Putamen (tissue), 1 donor: ENCODE results near the gene LDLRAD2.
"Not testable (repeated sequence)": the region's sequence is repeated elsewhere in the genome, so short reads cannot be mapped to it uniquely, and the experiment has no call there.

Source experiments
- DNase-seq: peaks from one replicate; pipeline ENCODE4 v3.0.0-alpha.2; 2016; ENCODE audit warnings: low spot score

The LDLRAD2 gene

GRCh38 chr1:21823980-21824702 is 12.1 kb downstream of the LDLRAD2 start:
- no peak for DNase-seq

GRCh38 chr1:21824926-21825325 is 12.9 kb downstream of the LDLRAD2 start:
- DNase-seq = no peak

DNA sequence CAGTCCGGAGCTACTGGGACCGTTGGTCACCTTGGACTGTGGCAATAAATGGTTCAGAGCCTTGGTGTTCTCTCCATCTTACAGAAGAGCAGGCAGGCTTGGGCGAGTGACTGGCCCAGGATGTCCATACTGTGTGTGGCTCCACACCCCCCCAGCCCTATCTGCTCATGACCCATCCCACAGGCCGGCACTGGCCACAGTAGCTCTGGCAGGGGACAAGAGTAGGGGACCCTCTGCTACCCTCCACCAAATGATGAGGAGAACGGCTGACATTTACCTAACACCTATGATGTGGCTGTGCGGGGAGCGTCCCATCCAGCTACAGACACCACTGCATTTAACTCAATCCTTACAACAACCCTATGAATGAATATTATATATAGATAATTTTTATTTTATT is 13.3 kb downstream of the LDLRAD2 start:
- no peak for DNase-seq

GRCh38 chr1:21826694-21827093 is 14.6 kb downstream of the LDLRAD2 start:
- not testable (repeated sequence) for DNase-seq

GRCh38 chr1:21827141-21827679 is 15.1 kb downstream of the LDLRAD2 start:
- no peak for DNase-seq

DNA sequence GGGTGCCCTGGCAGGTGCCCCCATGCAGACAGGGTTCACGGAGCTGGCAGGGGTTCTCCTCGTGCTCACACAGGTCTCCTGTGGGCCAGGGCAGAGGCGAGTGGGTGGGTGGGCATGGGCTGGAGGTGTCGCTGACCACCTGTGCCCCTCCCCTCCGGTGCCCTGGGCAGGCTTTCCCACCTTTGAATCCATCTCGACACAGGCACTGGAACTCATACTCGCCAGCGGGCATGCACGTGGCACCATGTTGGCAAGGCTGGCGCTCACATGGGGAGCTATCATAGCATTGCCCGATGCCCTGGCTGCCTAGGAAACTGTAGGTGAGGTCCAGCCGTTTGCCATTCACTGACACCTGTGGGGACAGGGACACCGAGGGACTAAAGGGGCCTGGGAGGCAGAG is 16.0 kb downstream of the LDLRAD2 start:
- no peak for DNase-seq

- DNase-seq = no peak
These were observed 16.6 kb downstream of the LDLRAD2 start for GRCh38 chr1:21828506-21829210.

DNA sequence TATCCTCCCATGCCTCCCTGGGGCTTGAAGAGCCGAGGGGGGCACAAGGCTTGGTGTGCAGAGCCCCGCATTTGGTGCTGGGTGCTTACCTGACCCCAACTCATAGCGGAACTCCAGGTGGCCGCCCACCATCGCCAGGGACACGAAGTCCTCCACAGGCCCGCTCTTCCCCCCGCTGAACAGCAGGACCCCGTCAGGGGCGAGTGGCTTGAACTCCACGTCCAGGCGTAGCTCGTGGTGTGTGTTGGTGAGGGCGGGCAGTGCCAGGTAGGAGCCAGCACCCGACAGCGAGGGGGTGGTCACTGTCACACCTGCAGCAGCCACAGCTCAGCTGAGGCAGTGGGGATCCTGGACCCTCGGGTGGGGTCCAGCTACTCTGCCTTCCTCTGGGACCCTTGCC is 17.2 kb downstream of the LDLRAD2 start:
- DNase-seq = no peak

DNA sequence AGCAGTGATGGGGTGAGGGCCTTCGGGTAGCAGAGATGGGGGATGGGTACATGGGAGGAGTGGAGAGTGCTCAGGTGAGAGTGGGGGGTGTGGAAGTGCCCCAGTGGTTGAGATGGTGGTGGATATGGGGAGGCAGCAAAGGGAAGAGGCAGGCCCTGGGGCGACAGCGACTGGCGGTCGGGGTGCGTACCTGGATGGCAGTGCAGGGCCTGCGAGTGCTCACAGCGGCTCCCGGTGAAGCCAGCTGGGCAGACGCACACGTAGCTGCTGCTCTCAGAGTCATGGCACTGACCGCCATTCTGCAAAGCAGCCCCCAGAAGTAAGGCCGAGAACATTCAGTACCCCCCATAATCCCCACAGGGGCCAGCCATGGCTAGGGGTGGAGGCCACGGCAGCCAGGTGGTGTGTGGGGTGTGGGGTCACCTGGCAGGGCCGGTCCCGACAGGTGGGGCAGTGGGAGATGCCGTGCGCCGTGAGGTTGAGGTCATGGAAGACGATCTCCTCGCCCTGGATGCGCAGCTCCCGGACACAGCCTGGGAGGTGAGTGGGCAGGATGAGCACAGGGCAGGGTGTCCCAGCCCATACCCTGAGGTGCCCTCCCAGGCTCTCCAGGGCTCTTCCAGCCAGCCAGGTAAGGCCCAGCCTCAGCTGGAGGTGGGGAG is 18.9 kb downstream of the LDLRAD2 start:
- DNase-seq = no peak

DNA sequence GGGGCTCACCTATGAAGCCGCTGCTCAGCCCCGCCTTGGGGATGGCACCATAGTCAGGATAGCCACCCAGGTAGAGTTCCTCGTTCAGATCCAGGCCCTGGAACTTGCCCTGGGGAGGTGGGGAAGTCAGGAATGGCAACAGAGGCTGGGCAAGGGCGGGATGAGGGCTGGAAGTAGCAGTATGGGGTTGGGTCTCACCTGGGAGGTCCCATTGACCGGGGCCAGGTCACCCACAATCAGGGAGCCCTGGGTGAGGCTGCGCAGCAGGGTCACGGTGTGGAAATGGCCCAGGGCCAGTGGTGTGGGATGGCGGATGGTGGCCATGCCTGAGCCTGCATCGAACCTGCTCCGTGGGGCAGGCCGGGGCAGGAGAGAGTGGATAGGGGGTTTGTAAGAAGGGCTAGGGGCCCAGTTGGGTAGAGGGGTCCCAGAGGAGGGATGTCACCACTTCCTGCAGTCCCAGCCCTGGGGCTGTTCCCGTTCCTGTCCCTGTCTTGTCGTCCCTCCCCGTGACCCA is 19.4 kb downstream of the LDLRAD2 start:
- no peak for DNase-seq

DNA sequence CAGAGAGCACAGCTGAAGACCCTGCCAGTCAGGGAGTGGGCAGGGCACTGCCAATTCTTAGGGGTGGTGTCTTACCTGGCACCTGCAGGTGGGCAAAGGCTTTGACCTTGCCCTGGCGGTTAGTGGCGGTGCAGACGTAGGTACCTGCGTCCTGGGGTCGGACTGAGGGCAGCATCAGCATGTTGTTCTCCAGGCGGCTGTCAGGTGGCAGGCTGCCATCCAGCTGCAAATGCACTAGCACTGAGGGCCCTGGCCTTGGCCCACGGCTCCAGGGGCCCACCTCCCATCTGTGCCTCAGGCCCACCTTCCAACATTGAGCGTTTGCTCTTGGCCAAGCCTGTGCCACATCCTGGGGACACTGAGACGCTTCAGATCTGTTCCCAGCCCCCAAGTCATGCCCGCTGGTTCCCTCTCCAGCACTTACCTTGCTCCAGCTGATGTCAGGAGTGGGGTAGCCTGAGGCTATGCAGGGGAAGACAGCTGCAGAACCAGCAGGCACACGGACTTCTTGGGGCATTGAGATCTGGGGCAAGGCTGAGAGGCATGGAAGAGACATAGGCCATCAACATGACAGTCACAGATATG is 21.4 kb downstream of the LDLRAD2 start:
- DNase-seq = no peak

DNA sequence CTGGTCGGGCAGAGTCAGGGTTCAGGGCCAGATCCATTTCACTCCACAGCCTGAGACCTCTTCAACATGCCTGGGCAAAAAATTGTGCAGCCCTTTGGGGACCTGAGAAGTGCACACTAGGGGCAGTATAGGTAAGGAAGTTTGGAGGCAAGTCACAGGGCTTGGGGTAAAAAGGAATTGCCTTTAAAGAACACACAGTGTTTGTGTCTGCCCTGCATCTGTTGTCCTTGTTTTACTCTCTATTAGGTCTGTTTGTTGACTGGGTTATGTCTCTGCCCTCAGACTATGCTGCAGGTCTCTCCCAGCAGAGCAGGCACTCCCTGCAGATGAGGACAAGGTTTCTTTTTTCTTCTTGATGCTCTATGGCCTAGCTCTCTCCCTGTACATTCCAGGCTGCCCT is 22.0 kb downstream of the LDLRAD2 start:
- DNase-seq = no peak

- no peak for DNase-seq
These were observed 22.6 kb downstream of the LDLRAD2 start for GRCh38 chr1:21834666-21835065.

DNA sequence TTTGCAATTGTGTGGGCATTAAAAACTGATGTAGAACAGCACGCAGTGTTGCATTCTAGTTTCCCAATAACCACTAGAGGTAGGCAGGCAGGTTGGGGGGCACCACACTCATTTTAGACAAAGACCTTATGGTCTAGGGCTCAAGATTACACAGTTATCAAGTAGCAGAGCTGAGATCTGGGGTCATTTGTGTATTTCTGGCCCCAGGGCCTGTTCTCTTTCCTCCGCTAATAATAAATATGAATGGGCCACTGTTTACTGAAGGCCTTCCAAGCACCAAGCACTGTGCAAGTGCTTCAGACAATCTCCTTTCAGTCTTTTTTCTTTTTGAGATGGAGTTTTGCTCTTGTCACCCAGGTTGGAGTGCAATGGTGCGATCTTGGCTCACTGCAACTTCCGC is 23.9 kb downstream of the LDLRAD2 start:
- no peak for DNase-seq

DNA sequence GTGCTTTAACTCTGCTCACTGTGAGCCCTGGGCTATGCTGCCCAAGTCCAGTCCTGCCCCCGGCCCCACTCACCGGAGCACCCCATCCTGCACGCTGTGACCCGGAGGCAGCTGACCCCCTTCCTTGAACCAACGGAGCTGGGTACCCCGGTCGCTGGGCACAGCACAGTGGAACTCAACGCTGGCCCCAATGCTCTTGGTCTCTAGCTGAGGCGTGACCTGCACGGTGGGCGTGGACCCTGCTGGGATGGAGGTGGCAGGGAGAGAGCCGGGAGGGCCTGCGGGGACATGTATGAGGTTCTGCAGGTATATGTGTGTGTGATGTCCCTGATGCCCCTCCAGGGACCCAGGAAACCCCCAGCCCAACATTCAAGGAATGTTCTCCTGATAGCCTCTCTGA is 24.7 kb downstream of the LDLRAD2 start:
- no peak for DNase-seq

- DNase-seq = no peak
These were observed 25.4 kb downstream of the LDLRAD2 start for GRCh38 chr1:21837476-21837875.

DNA sequence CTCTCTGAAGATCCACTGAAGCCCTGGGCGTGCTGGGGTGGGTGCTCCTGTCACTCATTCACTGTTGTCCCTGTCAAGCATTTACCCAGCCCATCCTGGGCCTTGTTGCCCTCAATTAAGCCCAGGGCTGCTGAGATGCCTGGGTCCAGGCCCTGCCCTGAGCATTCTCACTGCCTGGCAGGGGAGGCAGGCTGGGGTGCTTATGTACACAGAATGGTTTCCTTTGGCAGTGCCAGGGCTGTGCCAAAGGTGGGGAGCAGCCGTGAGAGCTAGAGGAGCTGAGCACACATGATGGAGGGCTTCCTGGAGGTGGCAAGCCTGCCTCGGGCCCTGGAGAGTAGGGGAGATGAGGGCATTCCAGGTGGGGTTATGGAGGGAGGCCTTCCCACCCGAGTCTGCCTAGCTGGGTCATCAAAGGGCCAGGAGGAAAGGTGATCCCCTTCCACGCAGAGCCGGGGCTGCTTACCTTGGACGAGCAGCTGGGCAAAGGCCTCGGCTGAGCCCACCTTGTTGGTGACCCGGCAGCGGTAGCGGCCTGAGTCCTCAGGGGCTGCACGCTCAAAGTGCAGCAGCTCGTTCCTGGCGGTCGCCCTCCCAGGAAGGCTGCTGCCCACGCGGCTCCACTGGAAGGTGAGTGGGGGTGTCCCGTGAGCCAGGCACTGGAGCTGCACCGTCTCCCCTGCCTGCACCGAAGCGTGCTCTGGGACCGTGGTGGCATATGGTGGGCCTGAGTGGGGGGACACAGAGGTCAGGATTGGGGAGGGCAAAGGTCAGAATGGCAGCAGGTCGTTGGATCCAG is 26.5 kb downstream of the LDLRAD2 start:
- no peak for DNase-seq

- DNase-seq = no peak
These were observed 27.4 kb downstream of the LDLRAD2 start for GRCh38 chr1:21839337-21840037.

DNA sequence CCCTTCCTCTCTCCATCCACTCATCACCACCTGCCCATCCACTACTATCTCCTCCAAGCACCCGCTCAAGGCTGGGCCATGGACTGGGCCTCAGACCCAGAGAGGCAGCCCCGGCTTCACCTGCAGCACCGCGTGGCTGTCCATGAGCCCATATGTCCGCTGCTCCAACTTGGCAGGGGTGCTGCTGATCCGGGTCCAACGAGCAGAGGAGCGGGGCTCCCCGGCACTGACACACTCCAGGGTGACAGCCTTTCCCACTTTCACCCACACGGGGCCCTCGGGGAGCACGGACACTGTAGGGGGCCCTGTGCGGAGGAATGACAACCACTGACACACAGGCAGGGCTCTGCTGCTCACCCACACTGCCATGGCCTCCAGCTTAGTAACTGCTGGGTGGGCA is 28.9 kb downstream of the LDLRAD2 start:
- no peak for DNase-seq

DNA sequence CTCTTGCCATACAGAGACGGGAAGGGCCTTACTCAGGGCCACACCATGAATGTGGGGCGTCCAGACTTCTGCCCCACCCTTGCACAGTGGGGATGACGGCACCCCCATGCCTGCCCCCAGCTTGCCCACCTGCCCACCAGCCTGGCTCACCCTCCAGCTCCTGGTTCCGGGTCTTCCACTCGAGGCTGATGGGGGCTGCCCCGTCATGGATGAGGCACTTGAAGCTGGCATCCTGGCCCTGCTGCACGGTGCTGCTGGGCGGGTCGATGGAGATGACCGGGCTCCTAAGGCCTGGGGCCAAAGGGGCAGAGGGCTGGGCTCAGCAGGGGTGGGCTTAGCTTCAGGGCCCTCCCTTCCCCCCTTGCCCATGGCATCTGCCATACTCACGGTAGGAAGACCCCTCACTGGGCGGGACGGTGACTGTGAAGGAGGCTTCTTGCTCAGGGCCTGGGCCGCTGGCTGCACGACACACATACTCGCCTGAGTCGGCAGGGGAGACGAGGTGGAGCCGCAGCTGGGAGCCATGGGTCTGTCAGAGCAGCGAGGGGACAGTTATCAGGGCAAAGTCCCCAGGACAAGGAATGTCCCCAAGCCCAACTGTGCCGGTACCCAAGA is 29.9 kb downstream of the LDLRAD2 start:
- DNase-seq = no peak
